Measurements from ENCODE around the gene SLC22A31. TPM values are rescaled to one million over a fixed set of nuclear protein-coding genes. Genes with fewer than 3 reads are reported as not detected.

The SLC22A31 gene
- total and polyA plus RNA-seq, 2 experiments from 2014 or later = not detected

DNA sequence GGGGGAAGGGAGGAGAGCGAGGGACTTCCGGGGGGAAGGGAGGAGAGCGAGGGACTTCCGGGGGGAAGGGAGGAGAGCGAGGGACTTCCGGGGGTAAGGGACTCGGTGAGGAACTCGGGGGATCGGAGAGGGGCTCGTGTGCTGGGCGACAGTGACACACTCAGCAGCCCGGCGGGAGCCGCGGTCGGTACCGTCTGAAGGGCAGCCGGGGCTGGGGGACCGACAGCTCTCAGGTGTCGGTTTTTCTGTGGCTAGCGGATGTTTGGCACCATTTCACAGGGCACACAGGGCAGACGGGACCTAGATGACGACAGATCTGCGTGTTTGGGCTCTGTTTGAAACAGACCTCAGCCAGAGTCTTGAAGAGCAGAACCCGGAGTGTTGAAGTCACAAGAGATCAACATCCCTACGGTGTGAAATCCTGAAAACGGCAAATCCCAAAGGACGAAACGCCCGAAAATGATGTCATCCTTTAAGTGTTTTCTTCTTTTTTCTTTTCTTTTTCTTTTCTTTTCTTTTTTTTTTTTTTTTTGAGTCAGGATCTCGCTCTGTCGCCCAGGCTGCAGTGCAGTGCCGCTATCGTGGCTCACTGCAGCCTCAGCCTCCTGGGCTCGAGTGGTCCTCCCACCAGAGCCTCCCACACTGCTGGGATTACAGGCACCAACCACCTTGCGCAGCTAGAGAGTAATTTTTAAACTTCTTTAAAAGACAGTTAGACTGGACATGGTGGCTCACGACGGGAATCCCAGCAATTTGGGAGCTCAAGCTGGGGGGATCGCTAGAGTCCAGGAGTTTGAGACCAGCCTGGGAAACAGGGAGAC is 41.1 kb upstream of the SLC22A31 start:
- Histone ChIP-seq H3K4me3 (peak overlapping the region; percentile 93), H3K4me1 (ENCODE audit: insufficient read depth) (no peaks in the 10 kb centered on the region), H3K79me2 (ENCODE audit: insufficient read depth) (peaks cover 5% of the 10 kb centered on the region; the same call in 1 of the 2 replicates), H3F3A (ENCODE audit: insufficient read depth) (peaks cover 11% of the 10 kb centered on the region), H3K4me2 (ENCODE audit: unreplicated experiment) (peak overlapping the region; percentile 89), H3K9me3 (ENCODE audit: low read depth) (no peaks in the 10 kb centered on the region), H3K27me3 (replicated peaks; ENCODE audit: insufficient read depth) (no peaks in the 10 kb centered on the region), H2AFZ (peak overlapping the region; percentile 94), H3K36me3 (ENCODE audit: low read depth) (no peaks in the 10 kb centered on the region), H3K9me2 (ENCODE audit: insufficient read depth) (no peaks in the 10 kb centered on the region), H3K9ac (peak overlapping the region; percentile 95), H4K20me1 (ENCODE audit: insufficient read depth) (no peaks in the 10 kb centered on the region), H3K27ac (peak overlapping the region; percentile 93)
- no peak for TF ChIP-seq EZH2 (IDR thresholded peaks at IDR 0.05; ENCODE audit: insufficient read depth, poor library complexity, severe bottlenecking)
- TF ChIP-seq EZH2phosphoT487 (IDR thresholded peaks at IDR 0.05; ENCODE audit: insufficient read depth, low read depth) = no peak
- 5 to 6% methylated on average over 27 to 39 of the region's 39 CpGs for WGBS, 2 experiments (ENCODE audit: low coverage in 1 of 2, low lambda C conversion rate in 2 of 2, missing lambda C conversion rate in 2 of 2)
- peak; percentile 87 for DNase-seq
- in situ Hi-C loops (cut with MboI) = no loop called here

DNA sequence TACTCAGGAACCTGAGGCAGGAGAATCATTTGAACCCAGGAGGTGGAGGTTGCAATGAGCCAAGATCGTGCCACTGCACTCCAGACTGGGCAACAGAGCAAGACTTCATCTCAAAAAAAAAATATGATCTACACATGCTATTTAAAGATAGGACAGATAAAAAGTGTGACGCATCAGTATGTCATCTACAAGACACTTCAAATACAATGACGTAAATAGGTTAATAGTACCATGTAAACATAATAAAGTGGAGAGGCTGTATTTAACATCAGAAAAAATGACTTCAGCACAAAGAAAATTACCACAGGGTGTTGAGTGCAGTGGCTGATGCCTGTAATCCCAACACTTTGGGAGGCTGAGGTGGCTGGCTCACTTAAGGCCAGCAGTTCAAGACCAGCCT is 37.4 kb upstream of the SLC22A31 start:
- H3K4me3 ChIP-seq = no peak overlapping the region
- no peak overlapping the region for H2AFZ ChIP-seq
- H3K9ac ChIP-seq = no peak overlapping the region
- no peaks in the 10 kb centered on the region for H3K9me3 ChIP-seq (ENCODE audit: low read depth)
- WGBS, 2 experiments (ENCODE audit: low coverage in 1 of 2, low lambda C conversion rate in 2 of 2, missing lambda C conversion rate in 2 of 2) = 95 to 97% methylated on average over 3 of the region's 3 CpGs
- no peak overlapping the region for H3K27ac ChIP-seq
- in situ Hi-C loops (cut with MboI) = no loop called here
- no peak overlapping the region for H3K4me2 ChIP-seq (ENCODE audit: unreplicated experiment)
- H4K20me1 ChIP-seq (ENCODE audit: insufficient read depth) = no peaks in the 10 kb centered on the region
- H3K79me2 ChIP-seq (ENCODE audit: insufficient read depth) = peaks cover 5% of the 10 kb centered on the region; the same call in 1 of the 2 replicates
- peaks cover 17% of the 10 kb centered on the region for H3K36me3 ChIP-seq (ENCODE audit: low read depth)
- TF ChIP-seq EZH2 (IDR thresholded peaks at IDR 0.05; ENCODE audit: insufficient read depth, poor library complexity, severe bottlenecking) (no peak), EZH2phosphoT487 (IDR thresholded peaks at IDR 0.05; ENCODE audit: insufficient read depth, low read depth) (no peak)
- H3K4me1 ChIP-seq (ENCODE audit: insufficient read depth) = no peaks in the 10 kb centered on the region
- peaks cover 7% of the 10 kb centered on the region for H3F3A ChIP-seq (ENCODE audit: insufficient read depth)
- DNase-seq = no peak
- no peaks in the 10 kb centered on the region for H3K27me3 ChIP-seq (replicated peaks; ENCODE audit: insufficient read depth)
- no peaks in the 10 kb centered on the region for H3K9me2 ChIP-seq (ENCODE audit: insufficient read depth)

DNA sequence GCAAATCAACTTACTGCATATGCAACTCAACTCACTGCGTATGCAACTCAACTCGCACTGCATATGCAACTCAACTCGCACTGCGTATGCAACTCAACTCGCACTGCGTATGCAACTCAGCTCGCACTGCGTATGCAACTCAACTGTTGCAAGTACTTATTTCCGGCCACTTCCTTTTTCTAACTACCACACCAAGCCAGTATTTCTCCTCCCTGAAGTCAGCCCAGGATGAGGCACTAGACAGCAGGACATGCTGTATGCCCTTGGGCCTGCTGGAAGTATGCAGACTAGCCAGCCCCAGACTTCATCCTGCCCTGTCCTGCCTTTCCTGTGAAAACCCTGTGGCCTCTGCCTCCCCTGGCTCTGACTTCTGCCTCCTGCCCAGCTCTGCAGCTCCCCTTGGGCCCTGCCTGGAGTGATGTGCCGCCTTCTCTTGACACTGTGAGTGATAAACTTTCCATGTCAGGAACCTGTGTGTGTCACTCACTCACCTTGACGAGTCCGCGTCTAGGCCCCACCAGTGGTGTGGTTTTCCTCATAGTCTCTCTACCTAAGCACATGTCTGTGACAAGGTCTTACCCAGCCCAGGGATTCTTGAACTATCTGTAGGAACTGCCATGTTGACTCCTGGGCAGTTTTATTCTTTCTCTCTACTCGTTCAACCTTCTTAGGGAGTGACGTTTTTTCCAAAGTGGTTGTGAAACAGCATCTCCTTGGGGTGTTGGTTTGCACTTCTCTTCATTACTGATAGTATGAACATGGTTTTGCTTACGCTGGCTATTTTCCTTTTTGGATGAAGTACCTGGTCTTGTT is 33.5 kb upstream of the SLC22A31 start:
- H3K4me2 ChIP-seq (ENCODE audit: unreplicated experiment) = no peak overlapping the region
- no peaks in the 10 kb centered on the region for H3K9me3 ChIP-seq (ENCODE audit: low read depth)
- H3K36me3 ChIP-seq (ENCODE audit: low read depth) = peaks cover 20% of the 10 kb centered on the region
- no peak overlapping the region for H2AFZ ChIP-seq
- H3K27ac ChIP-seq = no peak overlapping the region
- no peaks in the 10 kb centered on the region for H3K4me1 ChIP-seq (ENCODE audit: insufficient read depth)
- no peaks in the 10 kb centered on the region for H3K9me2 ChIP-seq (ENCODE audit: insufficient read depth)
- H3K27me3 ChIP-seq (replicated peaks; ENCODE audit: insufficient read depth) = no peaks in the 10 kb centered on the region
- H3K4me3 ChIP-seq = no peak overlapping the region
- in situ Hi-C loops (cut with MboI) = no loop called here
- WGBS, 2 experiments (ENCODE audit: low coverage in 1 of 2, low lambda C conversion rate in 2 of 2, missing lambda C conversion rate in 2 of 2) = 98% methylated on average over 16 of the region's 16 CpGs
- H3F3A ChIP-seq (ENCODE audit: insufficient read depth) = no peaks in the 10 kb centered on the region
- H4K20me1 ChIP-seq (ENCODE audit: insufficient read depth) = no peaks in the 10 kb centered on the region
- H3K9ac ChIP-seq = no peak overlapping the region
- H3K79me2 ChIP-seq (ENCODE audit: insufficient read depth) = peaks cover 13% of the 10 kb centered on the region
- DNase-seq = no peak
- TF ChIP-seq EZH2phosphoT487 (IDR thresholded peaks at IDR 0.05; ENCODE audit: insufficient read depth, low read depth) = no peak
- TF ChIP-seq EZH2 (IDR thresholded peaks at IDR 0.05; ENCODE audit: insufficient read depth, poor library complexity, severe bottlenecking) = no peak

DNA sequence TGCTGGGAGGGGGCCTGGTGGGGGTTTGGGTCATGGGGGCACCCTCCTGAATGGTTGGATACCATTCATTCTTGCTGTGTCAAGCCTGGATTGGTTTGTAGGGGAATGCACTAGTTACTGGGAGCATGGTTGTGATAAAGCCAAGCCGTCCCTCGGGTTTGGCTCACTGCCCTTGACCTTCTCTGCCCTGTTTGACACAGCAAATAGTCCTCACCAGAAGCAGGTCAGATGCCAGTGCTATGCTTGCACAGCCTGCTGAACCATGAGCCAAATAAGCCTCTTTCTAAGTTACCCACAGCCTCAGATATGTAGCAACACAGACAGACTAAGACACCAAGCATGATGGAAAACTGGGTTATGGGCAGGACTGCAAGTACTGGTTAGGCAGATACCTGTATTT is 31.8 kb upstream of the SLC22A31 start:
- TF ChIP-seq EZH2 (IDR thresholded peaks at IDR 0.05; ENCODE audit: insufficient read depth, poor library complexity, severe bottlenecking) (no peak), EZH2phosphoT487 (IDR thresholded peaks at IDR 0.05; ENCODE audit: insufficient read depth, low read depth) (no peak)
- peaks cover 37% of the 10 kb centered on the region for H3K36me3 ChIP-seq (ENCODE audit: low read depth)

More for the DNA sequence above, 31.8 kb upstream of the SLC22A31 start:
- 90 to 96% methylated on average over 2 of the region's 2 CpGs for WGBS, 2 experiments (ENCODE audit: low coverage in 1 of 2, low lambda C conversion rate in 2 of 2, missing lambda C conversion rate in 2 of 2)
- in situ Hi-C loops (cut with MboI) = no loop called here
- Histone ChIP-seq H4K20me1 (ENCODE audit: insufficient read depth) (no peaks in the 10 kb centered on the region), H3K9me2 (ENCODE audit: insufficient read depth) (no peaks in the 10 kb centered on the region), H3K27me3 (replicated peaks; ENCODE audit: insufficient read depth) (no peaks in the 10 kb centered on the region), H3F3A (ENCODE audit: insufficient read depth) (no peaks in the 10 kb centered on the region), H3K27ac (no peak overlapping the region), H3K9ac (no peak overlapping the region), H3K4me1 (ENCODE audit: insufficient read depth) (no peaks in the 10 kb centered on the region), H3K9me3 (ENCODE audit: low read depth) (no peaks in the 10 kb centered on the region), H2AFZ (no peak overlapping the region), H3K4me2 (ENCODE audit: unreplicated experiment) (no peak overlapping the region), H3K4me3 (no peak overlapping the region), H3K79me2 (ENCODE audit: insufficient read depth) (peaks cover 31% of the 10 kb centered on the region)
- DNase-seq = no peak

All from GM23248 (cell line).